ENCODE data around the gene SEMA5A.
"Not testable (repeated sequence)": the region's sequence is repeated elsewhere in the genome, so short reads cannot be mapped to it uniquely, and the experiment has no call there.

The SEMA5A gene

DNA sequence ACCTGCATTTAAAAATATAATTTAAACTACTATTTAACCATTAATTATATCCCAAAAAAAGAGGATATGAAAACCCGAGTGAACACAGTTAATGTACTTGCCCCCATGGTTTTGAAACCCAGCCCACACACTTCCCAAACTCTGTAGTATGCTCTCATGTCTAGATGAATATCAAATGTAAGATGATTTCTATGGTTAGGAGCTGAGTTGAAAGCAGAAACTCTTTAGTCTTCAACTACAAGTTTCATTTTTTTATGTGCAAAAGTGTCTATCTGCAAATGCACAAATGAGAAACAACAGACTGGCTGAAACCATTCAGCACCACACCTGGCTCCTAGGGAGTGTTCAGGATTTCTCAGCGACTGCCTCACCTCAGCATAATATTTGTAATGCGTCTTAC is 183.3 kb downstream of the SEMA5A start:
- no peak for DNase-seq (ENCODE audit: low read depth in 2 of 2)

DNA sequence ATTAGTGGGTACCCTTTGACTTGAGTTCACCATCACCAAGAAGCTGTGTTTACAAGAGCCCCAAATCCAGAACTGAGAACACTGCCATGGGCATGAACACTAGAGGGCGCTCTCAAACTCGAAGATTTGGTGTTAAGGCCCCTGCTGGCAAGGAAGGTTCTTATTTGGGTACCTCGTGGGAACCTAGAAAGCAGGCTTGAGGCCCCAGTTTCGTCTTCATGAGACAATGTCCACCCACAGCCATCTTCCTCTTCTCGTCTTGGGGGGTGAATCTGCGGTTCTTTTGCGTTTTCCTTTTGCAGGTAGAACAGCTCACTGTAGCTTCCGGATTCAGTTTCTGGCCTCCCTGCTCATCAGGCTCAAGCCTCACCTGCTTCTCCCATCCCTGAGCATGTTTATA is 184.0 kb downstream of the SEMA5A start:
- no peak for DNase-seq (ENCODE audit: low read depth in 2 of 2)

DNA sequence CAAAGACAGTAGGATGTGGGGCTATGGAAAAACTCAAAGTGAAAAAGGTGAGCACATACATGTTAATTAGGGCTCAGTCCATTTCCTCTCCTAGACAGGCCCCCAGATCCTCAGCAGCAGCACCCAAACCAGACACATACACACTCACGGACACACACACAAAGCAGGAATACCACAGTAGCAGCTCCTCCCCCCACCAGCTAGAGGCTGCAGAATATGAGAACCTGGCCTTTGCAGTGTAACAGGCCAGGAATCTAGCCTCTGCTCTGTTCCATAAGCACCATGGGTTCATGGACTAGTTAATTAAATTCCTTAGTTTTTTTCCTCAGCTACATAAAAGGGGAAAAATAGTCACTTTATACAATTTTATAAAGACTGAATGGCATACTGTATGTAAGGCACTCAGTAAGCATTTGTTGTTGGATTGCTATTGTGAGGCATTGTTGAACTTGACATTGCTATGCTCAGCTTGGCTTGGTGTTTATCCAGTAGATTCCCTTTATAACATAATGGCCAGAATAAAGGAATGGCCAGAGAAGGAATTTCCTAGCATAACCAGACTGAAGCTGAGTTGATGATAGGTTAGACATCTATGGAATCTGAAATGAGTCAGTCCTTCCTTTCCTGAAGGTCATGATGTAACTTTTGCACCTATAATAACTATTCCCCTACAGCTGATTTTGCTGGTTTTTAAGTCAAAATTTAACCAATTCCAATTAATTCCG is 186.8 kb downstream of the SEMA5A start:
- DNase-seq (ENCODE audit: low read depth in 2 of 2) = no peak

DNA sequence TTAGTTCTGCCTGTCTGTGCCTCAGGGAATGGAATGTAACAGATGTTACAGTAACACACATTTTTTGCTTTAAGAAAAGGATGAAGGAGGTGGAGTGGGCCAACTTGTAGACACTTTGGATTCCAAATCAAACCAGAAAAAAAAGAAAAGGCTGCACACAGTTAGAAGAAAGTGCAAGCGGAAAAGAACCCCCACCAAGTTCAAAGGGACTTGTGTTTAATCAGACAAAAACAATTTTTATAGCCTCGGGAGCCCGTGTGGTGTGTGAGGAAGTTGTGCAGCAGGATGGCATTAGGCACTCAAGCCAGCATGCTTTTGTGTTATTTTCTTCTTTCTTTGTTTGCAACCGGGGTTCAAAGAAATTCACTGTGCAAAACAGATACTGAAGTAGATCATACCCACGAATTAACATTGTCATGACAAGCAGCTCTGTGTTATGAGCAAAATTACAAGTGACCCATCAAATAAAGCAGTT is 189.5 kb downstream of the SEMA5A start:
- no peak for DNase-seq (ENCODE audit: low read depth in 2 of 2)

DNA sequence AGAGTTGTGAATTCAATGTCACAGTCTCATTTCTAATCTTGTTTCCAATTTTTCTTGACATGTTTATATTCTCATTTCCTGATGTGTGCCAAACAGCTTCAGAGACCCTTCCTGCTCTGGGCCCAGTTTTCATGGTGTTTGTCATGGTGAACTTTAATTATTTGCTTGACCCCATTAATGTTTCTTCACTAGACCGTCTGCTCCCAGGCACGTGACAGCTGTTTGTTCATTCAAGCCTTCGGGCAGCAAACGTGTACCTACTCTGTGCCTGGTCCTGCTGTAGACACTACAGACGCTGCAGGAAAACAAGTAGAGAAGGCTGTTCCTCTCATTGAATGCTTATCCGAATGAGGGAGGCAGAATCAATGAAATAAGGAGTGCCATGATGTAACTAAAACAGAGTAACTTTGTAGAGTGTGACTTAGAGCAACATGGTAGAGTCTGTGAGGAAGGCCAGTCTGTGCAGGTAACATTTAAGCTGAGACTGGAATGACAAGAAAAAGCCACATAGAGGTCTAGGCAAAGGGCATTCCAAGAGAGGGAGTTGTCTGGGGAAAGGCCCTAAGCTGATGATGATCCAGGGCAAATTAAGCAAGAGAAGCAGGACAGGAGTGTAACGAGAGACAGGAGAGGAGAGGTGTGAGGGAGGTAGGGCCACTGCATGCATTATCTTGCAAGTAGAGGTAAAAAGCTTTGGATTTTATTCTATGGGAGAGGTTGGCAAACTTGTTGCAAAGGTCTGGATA is 191.4 kb downstream of the SEMA5A start:
- DNase-seq (ENCODE audit: low read depth in 2 of 2) = no peak

DNA sequence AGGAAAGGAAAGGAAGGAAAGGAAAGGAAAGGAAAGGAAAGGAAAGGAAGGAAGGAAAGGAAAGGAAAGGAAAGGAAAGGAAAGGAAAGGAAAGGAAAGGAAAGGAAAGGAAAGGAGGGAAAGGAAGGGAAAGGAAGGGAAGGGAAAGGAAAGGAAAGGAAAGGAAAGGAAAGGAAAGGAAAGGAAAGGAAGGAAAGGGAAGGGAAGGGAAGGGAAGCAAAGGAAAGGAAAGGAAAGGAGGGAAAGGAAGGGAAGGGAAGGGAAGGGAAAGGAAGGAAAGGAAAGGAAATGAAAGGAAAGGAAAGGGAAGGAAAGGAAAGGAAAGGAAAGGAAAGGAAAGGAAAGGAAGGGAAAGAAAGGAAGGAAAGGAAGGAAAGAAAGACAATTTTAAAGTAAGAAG is 192.8 kb downstream of the SEMA5A start:
- not testable (repeated sequence) for DNase-seq (ENCODE audit: low read depth in 2 of 2)

DNA sequence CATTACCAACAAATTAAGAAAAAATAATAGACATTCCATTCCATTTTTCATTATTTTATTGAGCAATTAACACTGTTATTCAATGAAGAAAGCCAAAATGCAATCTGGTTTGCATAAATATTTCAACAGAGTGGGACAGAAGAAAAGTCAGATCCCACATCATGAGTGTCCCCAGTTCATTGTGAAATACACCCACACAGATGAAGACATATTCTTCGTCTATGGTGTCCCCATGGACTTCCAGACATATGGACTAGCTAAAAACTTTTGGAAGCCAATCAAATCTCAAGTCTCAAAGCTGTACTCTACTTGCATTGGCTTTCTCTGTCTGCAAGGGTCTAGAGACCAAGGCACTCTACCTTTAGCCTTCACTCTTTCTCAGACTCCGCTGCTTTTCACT is 194.3 kb downstream of the SEMA5A start:
- no peak for DNase-seq (ENCODE audit: low read depth in 2 of 2)

DNA sequence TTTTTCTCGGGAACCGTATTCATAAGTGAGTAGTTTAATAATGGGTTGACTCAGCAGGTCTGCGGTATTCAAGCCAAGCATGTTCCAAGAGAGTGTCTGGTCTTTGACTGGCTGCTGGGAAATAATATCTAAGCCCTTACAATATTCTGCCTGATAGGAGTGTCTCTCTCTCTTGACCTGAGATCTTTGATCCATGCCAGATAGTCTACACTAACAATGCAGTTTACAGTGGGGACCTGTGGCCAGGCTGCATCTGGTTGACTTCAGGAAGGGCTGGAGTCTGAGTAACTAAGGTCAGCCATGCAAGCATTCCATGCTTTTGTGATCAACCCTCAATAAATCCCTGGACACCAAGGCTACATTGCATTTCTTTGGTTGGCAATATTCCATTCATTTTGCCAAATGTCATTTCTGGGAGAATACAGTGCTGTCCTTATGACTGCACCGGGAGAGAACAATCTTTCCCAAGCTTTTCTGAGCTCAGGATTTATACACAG is 195.5 kb downstream of the SEMA5A start:
- DNase-seq (ENCODE audit: low read depth in 2 of 2) = no peak

DNA sequence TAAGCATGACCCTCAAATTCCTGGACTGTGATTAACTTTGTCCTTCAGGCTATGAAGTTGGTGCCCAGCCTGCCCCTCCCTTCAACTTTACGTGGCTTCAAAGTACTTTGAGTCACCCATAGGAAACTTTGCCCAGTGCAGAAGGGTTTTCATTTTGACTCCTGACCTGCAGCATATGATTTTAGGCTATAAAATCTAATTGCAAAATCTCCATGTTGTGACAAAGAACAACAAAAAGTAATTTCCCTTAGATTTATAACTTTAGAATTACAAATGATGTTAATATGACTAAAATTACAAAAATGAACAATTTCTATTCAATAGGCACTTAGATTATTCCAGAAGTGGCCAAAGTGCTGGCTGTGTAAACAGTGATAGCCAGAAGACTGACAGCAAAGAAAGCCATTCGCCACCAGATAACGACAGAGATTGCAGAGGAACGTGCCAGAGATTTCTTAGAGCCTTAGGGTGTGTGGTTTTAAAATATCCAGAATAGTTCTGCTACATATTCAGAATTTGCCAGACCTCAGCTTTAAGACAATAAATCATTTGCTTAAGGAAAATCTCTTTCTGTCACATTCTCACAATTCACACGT is 197.4 kb downstream of the SEMA5A start:
- DNase-seq (ENCODE audit: low read depth in 2 of 2) = peak; percentile 78 to 81

DNA sequence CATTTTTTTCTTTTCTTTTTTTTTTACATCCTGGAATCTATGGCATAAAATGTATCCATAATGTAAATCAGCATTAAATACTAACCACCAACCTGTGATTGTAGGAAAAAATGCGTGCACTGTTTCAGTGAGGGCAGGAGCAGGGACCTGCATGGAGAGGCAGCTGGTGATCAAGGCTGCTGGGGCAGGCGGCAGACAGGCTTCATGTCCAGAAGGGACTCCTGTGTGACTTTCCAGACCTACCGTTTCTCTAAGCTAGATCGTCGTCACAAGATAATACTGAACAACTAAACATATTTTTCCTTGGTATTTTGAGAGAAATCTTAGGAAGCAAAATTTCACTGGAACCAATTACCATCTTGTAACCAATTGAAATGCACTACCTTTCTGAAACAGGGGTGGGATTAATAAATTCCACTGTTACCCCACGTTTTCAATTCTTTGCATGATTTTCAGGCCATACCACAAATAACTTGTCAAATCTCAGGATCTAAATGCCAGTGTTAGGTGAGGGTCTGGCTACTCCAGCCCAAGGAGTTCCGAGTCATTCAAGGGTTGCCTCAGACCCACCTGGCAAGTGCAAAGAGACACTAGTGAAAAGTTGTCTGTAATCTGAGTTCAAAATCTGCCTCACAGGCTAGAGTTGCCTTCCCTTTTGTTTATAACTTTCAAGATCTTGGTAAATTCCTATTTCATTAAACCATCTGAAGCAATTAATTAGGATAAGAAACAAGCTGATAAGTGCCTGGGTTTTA is 198.2 kb downstream of the SEMA5A start:
- no peak for DNase-seq (ENCODE audit: low read depth in 2 of 2)

DNA sequence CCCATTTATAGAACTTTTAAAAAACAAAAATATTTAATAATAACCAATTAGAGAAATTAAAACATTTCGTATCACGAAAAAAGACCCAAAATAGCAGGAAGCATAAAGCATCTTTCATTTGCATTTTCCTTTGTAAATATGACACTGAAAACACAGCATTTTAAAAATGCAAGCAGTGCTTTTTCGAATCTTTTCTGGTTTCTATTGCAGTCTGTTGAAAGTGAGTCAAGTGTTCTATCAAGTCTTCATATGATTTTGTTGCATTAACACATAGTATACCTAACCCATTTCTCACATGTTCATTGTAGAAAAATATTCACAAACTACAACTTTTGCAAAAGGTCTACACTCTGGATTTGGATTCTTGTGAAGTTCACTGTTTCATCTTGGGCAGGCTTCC is 198.8 kb downstream of the SEMA5A start:
- no peak for DNase-seq (ENCODE audit: low read depth in 2 of 2)

DNA sequence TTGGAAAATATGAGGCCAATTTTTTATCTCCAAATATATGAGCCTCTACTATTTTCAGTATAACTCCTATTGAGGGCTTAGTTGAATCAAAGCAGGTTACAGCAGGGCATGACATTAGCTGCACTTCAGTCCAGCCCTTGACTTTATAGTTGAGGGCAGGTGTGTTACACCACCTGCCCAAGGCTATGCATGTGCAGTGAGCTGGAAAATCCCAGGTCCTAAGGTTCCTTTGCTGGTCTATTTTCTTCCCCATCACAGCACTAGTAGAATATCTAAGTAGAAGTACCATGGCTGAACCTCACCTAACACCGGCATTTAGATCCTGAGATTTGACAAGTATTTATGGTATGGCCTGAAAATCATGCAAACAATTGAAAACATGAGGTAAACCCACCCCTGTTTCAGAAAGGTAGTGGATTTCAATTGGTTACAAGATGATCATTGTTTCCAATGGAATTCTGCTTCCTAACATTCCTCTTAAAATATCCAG is 201.1 kb downstream of the SEMA5A start:
- DNase-seq (ENCODE audit: low read depth in 2 of 2) = no peak

DNA sequence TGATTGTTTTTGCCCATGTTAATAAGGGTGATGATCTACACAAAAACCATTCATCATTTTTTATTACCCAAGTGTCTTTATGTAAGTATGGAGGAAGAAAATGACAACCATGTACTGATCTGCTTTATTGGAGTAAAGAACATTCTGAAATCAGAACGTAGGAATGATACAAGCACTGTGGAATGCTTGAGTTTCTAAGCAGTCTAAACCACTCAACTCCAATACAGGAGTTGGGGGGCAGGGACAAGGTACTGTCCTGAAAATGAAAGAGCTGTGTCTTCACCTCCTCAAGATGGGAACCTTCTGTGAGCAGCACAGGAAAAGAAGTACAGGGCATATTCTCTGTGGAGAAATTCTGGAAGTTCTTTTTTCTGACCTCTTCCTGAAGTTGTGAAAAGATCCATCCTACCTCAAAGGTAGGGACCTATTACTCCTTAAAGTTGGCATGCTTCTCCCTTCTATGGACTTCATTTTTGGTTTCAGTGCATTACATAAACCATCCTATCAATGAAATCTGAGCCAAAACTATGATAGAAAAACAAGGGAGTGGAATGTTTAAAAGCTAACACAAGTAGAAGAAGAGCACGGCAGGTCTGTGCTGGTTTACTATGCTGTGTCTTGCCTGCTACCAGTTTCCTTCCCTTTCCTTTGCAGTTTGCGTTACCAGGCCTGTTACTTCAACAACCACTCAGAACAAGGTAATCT is 202.6 kb downstream of the SEMA5A start:
- DNase-seq (ENCODE audit: low read depth in 2 of 2) = no peak

DNA sequence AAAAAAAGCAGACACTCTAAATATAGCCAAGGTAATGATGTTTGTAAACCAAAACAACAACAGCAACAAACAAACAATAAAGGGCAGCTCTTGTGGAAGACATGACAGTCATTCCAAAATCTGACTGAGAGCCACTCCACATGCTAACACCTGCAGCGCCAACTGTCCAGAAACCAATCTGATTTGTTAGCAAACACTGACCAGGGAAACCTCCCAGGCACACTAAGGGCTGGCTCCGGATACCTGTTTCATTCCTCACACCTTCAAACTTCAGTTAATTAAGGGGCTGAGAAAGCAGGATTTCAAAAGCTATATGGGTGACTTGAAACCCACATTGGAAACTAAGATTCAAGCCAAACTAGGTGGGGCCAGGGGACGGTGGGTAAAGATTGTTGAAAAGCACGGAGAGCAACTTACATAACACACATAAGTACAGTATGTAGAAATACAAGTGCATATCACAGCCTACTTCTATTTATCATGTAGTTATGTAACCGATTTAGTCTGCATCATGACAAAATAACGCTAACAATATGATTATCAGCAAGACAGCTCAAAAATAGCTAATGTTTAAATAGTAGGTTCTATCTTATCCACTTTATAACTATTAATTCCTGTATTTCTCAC is 203.6 kb downstream of the SEMA5A start:
- no peak for DNase-seq (ENCODE audit: low read depth in 2 of 2)

DNA sequence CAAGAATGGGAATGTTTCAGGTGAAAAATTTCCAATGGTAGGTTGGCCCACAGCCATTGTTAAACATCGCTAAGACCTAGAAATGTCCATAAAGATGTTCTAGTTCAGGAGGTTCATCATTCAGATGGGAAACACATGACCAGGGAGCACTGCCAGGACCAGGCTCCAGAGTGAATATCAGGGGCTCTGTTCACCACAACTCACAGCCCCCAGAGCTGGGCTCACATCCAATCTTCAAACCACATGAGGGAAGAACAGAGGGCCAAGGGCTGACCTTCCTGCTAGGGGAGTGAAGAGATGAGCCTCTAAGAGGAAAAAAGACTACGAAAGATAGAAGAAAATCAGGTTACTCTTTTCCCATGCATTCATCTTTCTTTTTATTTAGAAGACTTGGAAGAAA is 205.8 kb downstream of the SEMA5A start:
- DNase-seq (ENCODE audit: low read depth in 2 of 2) = no peak

DNA sequence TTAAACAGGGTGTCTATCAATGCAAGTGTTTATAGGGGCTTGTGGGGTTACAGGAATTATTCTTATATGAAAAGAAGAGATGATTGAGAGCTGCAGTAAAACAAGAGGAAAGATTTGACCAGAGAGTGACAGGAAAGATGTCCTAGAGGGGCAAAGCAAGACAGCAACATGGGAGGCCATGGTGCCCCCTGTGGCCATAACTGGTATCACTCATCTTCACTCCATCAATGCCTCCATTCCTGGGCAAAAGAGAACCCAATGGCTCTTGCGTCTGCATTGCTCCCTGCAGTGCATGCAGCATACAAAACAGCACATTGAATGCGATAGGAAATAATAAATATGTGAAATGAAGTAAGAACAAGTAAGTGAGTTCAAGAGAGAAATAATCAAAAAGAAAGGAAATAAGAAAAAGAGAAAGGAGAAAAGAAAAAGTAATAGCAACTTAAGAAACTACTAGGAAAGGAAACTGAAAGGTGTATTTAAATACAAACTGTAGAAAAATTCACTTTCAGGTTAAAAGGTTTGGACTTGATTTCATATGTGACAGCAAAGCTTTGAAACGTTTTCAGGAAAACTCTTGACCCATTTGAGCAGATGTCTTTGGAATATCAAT is 206.6 kb downstream of the SEMA5A start:
- no peak for DNase-seq (ENCODE audit: low read depth in 2 of 2)

DNA sequence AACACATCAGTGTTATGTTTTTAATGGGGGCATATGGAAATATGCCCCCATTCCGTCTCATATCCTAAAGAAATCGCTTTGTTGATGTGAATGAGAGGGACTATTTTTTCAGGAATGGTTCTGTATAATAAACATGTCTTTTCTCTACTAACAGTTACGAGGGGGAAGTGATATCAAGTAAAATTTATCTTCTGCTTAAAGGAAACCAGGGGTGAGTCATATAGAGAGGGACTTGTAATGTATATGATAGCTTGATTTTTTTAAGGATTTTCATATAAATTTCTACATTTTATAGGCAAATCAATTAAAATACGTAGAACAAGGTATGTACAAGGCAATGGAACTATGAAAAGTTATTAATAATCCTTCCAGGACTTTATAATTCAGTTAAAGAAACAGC is 207.1 kb downstream of the SEMA5A start:
- no peak for DNase-seq (ENCODE audit: low read depth in 2 of 2)

DNA sequence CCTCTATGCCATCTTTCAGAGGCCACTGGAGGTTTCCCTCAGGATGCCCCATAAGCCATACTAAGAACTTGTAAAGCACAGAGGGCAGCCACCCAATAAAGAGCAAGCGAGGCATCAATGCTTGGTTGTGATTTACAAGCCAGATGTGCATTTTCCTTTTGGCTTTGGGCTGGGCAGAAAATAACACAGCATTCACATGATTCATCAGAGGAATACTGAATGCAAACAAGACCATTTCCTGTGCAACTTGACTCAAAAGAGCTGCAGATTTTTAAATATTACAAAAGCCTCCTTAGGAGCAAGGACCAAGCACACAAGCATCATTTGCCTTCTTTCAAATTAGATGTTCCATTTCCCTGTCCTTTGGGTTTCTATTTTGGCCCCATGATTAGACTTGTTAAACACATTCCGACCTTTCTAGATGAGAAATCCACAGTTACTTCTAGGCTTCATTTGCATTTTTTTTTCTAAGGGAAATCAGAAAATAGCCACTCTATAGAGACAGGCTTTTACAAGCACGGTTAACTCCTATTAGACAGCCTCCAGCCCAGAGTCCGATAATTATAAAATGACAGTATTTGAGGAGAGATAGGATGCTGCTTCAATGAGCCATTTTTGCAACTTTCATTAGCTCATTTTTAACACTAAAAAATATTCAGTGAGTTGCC is 207.8 kb downstream of the SEMA5A start:
- peak; percentile 71 to 75 for DNase-seq (ENCODE audit: low read depth in 2 of 2)

DNA sequence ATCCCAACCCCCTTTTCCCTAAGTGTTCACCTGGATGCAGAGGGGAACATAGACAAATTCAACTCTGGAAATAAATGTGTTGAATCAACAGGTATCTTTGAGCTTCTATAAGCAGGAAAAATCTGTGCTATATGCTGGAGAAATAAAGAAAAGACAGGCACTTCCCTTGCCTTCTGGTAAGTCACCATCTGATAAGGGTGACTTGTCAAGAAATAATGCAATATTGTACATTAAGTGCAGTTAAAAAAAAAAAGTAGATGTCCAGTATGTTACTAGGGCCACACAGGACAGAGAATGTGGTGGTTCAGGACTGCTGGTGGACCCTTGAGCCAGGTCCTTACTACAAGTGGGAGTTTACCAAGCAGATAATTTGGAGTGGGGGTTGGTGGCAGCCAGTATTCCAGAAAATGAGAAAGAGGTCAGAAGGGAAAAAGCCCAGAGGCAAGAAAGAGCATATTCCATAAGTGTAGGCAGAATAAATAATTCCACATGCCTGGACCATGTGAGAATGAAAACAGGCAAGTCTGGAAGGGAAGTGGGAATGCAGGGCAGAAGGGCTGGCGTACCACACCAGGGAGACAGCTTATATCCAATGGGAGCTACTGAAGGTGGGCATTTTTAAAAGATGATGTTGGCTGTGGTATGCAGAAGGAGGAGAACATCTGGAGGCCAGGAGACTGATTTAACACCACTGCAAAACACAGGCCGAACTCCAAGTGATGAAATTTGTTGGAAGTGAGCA is 209.9 kb downstream of the SEMA5A start:
- DNase-seq (ENCODE audit: low read depth in 2 of 2) = no peak
